Hepatic stellate cell (primary cell): Measurements from ENCODE around the gene NTNG2.

Experiments
- DNase-seq: peaks from one replicate; pipeline ENCODE4 v3.0.0; 2011; ENCODE audit warnings: low spot score

Gene NTNG2

GRCh38 chr9:132171702-132172101 is 9.8 kb downstream of the NTNG2 start:
- no peak for DNase-seq

GRCh38 chr9:132172185-132172584 is 10.3 kb downstream of the NTNG2 start:
- no peak for DNase-seq

GRCh38 chr9:132175431-132175830 is 13.6 kb downstream of the NTNG2 start:
- no peak for DNase-seq

DNA sequence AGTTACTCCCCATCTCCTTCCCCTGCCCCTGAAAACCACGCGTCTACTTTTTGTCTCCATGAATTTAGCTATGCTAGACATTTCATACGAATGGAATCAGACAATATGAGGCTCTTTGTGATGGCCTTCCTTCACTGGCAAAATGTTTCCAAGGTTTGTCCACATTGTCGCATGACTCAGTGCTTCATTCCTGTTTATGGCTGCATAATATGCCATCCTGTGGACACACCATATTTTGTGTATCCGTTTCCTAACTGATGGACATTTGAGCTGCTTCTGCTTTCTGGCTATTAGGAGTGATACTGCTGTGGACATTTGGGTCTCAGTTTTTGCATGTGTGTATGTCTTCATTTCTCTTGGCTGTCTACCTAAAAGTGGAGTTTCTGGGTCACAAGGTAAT is 14.5 kb downstream of the NTNG2 start:
- DNase-seq = no peak

- no peak for DNase-seq
Observed at GRCh38 chr9:132181796-132182313, 20.0 kb downstream of the NTNG2 start.

DNA sequence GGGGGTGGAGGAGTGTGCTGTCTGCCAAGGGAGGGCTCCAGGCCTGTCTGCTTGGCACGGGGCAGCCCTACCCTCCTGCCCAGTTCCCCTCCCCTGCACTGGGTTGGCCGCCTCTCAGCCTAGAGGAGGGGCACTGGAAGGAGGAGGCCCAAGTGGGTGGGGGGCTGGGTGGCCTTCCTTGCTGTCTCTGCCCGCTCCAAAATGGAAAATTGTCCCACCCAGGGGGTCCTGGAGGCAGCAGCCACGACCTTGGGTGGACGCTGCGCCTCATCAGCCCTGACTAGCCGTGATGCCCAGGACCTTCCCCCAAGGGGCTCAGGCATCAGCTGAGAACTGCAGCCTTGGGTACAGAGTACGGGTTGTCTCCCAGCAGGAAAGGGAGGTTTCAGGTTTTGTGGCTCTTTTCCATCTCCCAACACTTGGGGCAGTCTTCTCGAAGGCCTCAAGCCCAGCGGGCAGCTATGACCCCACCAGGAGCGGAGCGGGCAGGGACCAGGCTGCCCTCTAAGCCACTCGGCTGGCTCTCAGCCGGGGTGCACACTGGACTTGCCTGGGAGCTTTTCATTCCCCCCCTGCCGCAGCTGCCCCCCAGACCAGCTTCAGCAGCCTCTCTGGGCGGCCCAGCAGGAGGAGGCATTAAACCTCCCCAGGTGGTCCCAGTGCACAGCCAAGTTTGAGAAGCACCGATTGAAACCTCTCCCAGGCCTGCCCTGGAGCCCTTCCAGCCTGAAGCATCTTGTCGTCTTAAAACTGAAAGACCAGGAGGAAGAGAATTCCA is 20.6 kb downstream of the NTNG2 start:
- no peak for DNase-seq

DNA sequence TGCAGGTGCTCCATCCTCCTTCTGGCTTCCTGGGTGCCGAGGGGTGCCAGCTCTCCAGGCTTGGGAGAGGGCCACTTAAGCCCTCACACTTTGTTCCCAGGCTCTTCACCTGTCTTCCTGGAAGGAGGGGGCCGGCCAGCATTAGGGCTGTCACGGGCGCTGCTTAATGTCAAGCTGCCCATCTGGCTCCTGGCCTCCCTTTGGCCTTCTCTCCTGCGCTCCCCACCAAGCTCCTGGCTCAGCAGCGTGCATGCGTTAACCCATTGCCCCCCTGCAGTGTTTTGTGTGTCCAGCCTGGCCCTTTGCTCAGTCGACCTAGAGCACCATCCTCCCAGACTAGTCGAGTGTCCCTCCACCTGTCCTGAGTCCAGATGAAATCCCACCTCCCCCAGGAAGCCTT is 21.3 kb downstream of the NTNG2 start:
- DNase-seq = no peak

DNA sequence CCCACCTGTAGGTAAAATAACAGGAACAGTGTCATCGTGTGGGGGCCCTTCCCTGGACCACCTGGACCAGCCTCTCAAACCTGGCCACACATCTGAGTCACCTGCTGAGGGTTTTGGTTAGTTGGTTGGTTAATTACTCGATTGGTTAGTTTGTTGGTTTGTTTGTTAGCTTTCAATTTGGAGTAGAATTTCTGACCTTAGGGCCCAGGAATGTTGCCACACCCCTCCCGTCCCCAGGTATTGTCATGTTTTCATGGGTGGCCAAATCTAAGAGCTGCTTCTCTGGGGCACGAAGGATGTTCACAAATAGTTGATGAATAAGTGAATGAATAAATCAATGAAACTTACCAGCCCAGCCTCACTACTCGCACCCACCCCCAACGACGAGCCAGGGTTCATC is 21.9 kb downstream of the NTNG2 start:
- no peak for DNase-seq

DNA sequence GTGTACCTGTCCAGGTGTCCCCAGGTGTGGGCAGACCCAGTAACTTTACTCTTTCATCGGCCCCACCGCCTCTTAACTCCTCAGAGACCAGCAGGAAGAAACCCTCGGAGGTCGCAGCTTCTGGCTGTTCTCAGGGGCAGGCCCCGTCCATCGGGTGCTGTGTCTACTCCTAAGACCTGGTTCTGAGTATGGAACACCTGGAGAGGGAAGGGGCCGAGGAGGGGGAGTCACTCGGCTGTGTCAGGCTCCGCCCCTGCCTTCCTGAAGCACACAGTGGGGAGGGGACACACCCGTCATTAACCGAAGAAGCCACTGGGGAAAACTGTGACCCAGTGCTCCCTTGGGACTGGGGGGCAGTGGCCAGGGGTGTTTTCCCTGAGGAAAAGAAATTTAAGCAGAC is 22.3 kb downstream of the NTNG2 start:
- no peak for DNase-seq

- DNase-seq = no peak
Observed at GRCh38 chr9:132185073-132186009, 23.5 kb downstream of the NTNG2 start.

DNA sequence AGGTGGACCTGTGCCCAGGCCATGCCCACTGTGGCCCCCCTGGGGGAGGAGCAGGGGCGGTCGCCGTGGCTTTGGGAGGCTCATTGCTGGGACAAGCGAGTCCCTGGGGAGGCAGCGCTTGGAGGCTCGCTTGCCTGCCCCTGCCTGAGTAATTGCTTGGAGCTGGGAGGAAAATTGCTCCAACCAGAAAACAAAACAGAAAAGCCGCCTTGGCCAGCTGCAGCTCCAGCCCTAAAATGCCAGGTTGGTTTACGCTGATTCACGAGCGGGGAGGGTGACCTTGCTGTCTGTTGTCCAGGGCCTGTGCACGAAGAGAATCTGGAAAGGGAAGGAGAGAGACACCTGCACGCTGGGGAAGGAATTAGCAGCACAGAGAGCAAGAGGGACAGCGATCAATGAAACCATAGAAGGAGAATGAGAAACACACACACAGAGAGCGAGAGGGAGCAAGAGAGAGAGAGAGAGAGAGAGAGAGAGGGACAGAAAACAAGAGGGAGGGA is 25.3 kb downstream of the NTNG2 start:
- no peak for DNase-seq

- no peak for DNase-seq
Observed at GRCh38 chr9:132190966-132191365, 29.1 kb downstream of the NTNG2 start.

DNA sequence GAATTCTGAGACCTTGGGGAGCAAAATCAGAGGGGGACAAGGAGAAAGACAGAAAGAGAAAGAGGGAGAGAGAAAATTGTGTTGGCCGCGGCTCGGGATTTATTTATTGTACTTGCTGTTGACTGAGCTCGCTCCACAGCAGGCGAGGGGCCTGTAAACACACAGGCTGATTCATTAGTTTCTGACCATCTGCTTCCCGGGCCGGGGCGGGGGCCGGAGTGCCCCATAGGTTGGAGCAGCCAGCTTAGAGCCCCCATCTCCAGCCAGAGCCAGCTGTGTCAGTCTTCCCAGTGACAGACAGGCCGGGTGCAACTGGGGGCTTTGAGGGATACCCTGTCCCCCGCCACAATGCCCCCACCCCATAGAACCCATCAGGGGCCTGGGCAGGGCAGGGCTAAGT is 30.9 kb downstream of the NTNG2 start:
- no peak for DNase-seq

DNA sequence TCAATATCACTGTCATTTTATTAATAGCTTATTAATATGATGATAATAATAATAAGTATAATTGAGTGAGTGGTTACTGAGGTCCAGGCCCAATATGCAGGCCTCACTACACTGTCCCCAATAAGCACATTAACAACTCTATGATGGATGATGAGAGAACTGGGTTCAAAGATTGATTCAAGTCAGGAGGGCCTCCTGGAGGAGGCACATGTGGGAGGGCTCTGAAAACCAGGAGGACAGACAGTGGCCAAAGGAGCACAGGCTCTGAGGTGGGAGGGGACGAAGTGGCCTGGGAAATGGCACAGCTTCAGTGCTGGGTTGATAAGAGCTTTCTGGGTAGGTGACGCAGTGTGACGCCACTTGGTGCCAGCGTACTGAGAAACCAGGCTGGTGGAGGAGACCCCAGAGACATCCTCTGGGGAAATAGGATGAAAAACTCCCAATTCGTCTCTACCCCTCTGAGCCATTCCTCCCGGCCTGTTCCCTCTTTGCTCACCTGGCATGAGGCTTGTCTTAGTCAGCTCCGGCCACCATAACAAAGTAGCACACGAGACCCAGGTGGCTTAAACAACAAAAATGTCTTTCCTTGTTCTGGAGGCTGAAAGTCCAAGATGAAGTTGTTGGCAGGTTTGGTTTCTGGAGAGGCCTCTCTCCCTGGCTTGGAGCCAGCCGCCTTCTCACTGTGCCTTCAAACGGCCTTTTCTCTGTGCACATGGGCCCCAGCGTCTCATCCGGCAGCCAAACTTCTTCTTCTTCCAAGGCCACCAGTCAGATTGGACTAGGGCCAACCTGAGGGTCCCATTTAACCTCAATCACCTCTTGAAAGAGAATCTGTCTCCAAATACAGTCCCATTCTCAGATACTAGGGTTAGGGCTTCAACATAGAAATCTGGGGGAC is 31.6 kb downstream of the NTNG2 start:
- DNase-seq = no peak

- no peak for DNase-seq
Observed at GRCh38 chr9:132194508-132194907, 32.6 kb downstream of the NTNG2 start.

DNA sequence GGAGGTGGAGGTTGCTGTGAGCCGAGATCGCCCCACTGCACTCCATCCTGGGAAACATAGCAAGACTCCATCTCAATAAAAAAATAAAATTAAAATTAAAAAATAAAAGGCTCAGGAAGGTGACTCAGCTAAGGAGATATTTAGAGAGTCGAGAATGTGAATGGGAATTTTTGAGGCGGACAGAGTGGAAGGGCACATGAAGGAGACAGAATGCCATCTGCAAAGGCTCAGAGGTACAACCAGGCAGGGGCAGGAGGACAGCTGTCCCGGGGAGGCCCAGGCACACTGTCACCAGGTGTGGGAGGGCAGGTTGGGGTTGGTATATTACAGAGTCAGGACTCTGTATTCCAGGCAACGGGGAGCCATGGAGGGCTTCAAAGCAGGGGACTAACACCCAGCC is 35.5 kb downstream of the NTNG2 start:
- no peak for DNase-seq

GRCh38 chr9:132197856-132198550 is 36.1 kb downstream of the NTNG2 start:
- DNase-seq = no peak

- DNase-seq = no peak
Observed at GRCh38 chr9:132199056-132199455, 37.2 kb downstream of the NTNG2 start.

DNA sequence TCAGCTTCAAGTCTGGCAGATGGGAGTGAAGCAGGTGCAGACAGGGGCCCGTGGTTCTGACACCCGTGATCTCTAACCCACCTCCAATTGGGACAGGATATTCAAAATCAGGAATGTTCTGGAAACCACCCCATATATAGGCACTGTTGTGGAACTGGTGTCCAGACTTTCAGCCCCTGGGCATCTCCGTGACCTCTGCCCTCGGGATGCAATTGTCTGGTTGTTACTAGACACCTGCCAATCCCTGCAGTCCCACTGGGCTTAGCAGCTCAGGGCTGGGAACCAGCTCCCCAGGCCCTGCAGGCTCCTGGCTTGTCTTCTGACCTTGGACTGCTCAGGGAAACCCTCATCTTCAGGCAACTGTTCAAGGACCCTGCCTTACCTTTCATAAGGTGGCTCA is 38.8 kb downstream of the NTNG2 start:
- no peak for DNase-seq

DNA sequence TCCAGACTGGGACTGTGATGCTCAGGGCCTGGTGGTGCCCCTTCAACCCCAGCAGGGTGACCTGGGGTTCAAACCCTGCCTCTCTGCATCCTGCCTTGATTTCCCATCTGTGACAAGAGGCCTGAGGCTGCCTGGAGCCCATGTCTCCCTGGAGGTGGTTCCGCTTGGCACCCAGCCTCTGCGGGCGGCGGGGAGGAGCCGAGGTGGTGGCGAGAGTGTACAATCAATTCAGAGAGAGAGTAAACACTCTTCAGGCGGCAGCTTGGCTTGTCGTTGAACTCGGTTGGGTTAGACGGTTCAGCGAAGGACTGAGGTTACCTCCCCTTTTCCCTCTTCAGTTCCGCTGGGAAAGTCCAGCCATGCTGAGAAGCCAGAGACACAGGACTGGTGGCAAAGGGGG is 39.3 kb downstream of the NTNG2 start:
- DNase-seq = no peak
